ENCODE data around the gene CECR2.

The CECR2 gene

DNA sequence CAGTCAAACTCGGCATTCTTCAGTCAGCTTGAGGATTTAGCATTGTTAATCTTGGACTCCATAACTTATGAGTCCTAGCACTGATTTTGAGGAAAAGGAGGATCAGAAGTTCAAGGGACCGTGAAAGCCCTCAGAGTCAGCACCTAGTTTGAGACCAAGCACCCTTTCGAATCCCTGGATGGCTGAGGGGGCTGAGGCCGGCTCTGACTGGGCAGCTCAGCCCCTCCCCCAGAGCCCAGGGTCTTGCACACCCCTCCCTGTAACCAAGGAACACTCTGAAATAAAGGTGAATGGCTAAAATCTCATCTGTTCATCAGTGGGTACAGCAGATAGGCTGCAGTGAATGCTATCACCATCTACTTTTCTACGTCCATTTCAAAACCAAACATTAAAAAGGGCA, 221.3 kb downstream of the CECR2 start:
- DNase-seq (ENCODE audit: extremely low read depth in 1 of 2, low read depth in 1 of 2), result no peak

DNA sequence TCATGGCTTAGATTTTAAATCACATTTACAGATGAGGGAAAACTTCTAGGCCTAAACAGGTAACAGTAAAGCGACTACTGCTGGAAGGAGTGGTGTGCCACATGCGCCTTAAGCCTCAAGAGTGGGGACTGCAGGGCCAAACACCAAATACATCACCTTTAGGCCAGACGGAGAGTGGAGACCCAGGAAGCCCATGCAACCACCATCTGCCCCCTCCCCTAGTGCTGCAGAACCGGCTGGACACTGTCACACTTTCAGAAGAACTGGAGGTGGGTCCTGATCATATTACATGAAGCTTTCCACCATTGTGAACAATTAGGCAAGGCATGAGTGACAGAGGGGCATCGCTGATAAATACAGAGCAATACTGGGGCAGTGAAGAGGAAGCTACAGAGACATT, 222.9 kb downstream of the CECR2 start:
- no peak for DNase-seq (ENCODE audit: extremely low read depth in 1 of 2, low read depth in 1 of 2)

DNA sequence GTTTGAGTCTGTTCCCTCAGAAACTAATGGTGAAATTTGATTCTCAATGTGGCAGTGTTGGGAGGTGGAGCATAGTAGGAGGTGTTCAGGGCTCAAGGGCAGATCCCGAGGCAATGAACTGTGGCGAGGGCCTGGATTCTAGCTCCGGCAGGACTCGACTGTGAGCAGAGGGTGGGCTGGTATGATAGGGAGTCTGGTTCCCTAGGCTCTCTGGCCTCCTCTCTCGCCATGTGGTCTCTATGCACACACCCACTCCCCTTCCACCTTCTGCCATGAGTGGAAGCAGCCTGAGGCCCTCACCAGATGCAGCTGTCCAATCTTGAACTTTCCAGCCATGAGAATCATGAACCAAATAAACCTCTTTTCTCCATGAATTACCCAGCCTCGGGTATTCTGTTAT, 227.0 kb downstream of the CECR2 start:
- no peak for DNase-seq (ENCODE audit: extremely low read depth in 1 of 2, low read depth in 1 of 2)

DNA sequence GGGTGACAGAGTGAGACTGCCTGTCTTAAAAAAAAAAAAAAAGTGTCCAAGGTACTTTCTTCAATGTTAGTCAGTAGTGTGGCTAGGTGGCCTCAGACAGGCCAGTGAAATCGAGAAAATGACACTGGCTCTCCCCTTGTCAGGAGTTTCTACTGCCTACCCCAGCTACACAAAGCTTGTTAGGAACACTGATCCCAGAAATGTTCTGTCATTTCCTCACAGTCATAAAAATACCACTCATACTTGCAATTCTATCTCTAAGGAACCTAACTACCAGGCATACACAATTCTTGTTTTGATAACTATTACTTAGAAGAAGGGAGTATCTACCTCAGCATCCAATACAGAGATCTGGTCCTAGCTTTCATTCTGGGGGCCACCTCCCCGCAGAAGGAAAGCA, 228.0 kb downstream of the CECR2 start:
- no peak for DNase-seq (ENCODE audit: extremely low read depth in 1 of 2, low read depth in 1 of 2)

DNA sequence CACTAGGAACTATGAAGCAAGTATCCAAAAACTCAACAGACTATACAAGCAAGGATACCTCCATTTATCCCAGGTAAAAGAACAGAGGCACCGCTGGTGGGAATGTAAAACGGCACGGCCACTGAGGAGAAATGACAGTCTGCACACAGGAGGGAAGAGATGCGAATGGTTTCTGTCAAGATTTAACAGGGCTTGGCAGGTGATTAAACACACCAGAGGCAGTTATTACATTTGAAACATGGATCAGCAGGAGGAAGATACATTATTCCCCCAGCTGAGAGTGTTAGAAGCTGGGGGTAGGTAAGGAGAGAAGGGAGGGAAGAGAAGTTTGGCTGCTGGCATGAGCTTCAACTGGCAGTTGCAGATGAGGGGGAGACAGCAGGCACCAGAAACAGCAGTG, 229.1 kb downstream of the CECR2 start:
- no peak for DNase-seq (ENCODE audit: extremely low read depth in 1 of 2, low read depth in 1 of 2)

DNA sequence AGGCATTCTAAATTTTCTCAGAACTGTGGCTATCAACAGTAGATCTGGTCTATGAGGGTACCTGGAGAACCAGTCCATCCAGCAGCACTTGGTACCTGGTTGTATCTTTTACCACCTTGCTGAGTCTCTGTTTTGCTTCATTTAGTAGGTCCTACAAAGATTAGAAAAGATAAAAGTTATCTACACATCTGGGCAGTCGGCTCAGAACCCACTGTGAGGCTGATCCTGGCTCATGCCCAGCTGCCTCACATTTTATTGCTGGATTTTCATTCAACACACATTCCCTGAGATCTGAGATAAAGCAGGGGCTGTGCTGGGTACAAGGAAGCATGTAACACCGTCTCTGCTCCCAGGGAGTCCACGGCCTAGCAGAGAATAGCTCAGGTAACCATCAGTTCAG, 231.8 kb downstream of the CECR2 start:
- no peak for DNase-seq (ENCODE audit: extremely low read depth in 1 of 2, low read depth in 1 of 2)

DNA sequence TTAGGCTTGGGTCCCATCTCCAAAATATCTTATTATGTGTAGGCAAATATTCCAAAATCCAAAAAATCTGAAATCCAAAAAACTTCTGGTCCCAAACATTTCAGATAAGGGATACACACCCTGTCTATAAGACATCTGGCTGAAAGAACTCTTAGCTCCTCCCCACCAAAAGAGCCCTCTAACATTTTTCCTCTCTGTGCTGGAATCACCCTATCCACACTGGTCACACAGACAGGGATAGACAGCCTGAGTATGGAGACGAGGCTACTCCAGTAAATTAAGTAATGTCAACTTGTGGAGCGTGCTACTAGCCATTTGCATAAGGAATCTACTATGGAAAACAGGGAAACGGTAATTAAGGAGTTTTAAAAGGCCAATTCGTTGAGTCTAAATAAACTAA, 234.4 kb downstream of the CECR2 start:
- no peak for DNase-seq (ENCODE audit: extremely low read depth in 1 of 2, low read depth in 1 of 2)

DNA sequence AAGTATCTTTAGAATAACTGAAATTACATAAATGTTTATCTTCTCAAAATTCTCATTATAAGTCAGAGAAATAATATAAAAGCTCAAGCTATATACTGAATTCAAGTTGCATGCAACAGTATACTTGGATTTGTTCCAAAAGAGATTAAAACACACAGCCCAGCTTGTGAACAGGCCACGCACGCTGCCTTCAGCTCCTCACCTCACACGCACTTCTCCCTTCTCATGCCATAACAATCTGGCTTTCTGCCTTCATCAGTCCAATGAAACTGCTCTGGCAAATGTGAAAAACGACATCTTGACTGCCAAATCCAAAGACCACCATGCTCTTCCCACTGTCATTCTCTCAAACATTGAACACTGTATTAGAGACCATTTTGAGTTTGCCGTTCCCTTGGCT, 237.2 kb downstream of the CECR2 start:
- DNase-seq (ENCODE audit: extremely low read depth in 1 of 2, low read depth in 1 of 2), result no peak

Data from stimulated activated CD8-positive, alpha-beta memory T cell treated with anti-CD3 and anti-CD28 coated beads, Interleukin-7, amount 100 ng/mL, for 48 hours (primary cell).